Measurements from ENCODE around the gene SKI.

DNA sequence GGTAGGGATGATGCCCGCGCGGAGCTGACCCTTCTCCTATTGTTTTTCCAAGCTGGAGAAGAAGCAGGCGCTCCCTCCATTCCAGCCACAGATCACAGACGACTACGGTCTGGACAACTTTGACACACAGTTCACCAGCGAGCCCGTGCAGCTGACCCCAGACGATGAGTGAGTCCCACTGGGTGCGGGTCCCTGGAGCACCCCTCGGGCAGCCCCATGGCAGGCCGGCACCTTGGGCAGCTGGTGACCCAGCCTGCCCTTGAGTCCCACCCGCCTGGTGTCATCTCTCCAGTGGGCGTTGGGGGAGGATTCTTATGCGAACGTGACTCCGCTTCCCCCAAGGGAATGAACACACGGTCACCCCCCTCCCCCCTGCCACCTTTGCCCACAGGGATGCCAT is 43.6 kb upstream of the SKI start:
- TF ChIP-seq, protein P1, sequence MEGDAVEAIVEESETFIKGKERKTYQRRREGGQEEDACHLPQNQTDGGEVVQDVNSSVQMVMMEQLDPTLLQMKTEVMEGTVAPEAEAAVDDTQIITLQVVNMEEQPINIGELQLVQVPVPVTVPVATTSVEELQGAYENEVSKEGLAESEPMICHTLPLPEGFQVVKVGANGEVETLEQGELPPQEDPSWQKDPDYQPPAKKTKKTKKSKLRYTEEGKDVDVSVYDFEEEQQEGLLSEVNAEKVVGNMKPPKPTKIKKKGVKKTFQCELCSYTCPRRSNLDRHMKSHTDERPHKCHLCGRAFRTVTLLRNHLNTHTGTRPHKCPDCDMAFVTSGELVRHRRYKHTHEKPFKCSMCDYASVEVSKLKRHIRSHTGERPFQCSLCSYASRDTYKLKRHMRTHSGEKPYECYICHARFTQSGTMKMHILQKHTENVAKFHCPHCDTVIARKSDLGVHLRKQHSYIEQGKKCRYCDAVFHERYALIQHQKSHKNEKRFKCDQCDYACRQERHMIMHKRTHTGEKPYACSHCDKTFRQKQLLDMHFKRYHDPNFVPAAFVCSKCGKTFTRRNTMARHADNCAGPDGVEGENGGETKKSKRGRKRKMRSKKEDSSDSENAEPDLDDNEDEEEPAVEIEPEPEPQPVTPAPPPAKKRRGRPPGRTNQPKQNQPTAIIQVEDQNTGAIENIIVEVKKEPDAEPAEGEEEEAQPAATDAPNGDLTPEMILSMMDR (IDR thresholded peaks at IDR 0.05) = no peak
- TF ChIP-seq POLR2A (IDR thresholded peaks at IDR 0.05) = no peak
- TF ChIP-seq POLR2AphosphoS5 (IDR thresholded peaks at IDR 0.05) = no peak

Measured in prostate gland (tissue), 2 donors.